Spleen (tissue), 7 donors: ENCODE data around the gene ITGB5.

Experiments
- CTCF ChIP-seq, 11 experiments: fragments of 200-600 bp in 7 of 11; fragments of 450-650 bp in 4 of 11; sonication (generic) in 4 of 11; IDR thresholded peaks in 8 of 11; conservative IDR thresholded peaks in 3 of 11; 1 replicate in 7 of 11; 2 replicates in 4 of 11; pipeline versions ENCODE4 v1.4.0 to v1.8.0; 2016 to 2021; ENCODE audit warnings: antibody characterized with exemption in 11 of 11, inconsistent platforms in 4 of 11, mild to moderate bottlenecking in 1 of 11
- POLR2A ChIP-seq, 3 donors: fragments of 450-650 bp; IDR thresholded peaks; one replicate each; pipeline ENCODE4 v1.5.1; 2017; ENCODE audit warnings: antibody characterized with exemption in 3 of 3, mild to moderate bottlenecking in 1 of 3
- POLR2AphosphoS5 ChIP-seq, 3 donors: sonication (generic); formaldehyde crosslinking; IDR thresholded peaks; one replicate each; pipeline ENCODE4 v1.5.1; 2017; ENCODE audit warnings: antibody characterized with exemption in 3 of 3
- donor health status: DM: no; HTN: no; CAD: no; lungs with moderate emphysema.
- donor health status: DM: no; HTN: no; CAD: no.
- donor health status: DM: no; HTN: no; CAD: no.

- TF ChIP-seq POLR2AphosphoS5 (IDR thresholded peaks at IDR 0.05) (no peak), CTCF (IDR thresholded peaks at IDR 0.05 in 8 of 11, conservative IDR thresholded peaks at IDR 0.05 in 3 of 11) (no peak), POLR2A (IDR thresholded peaks at IDR 0.05) (no peak)
Measured at GRCh38 chr3:124924741-124925140, 37.6 kb upstream of the ITGB5 start.
